ENCODE results near the gene TNS3. TPM values are rescaled to one million over a fixed set of nuclear protein-coding genes. Genes with fewer than 3 reads are reported as not detected.

The TNS3 gene
- total and polyA plus RNA-seq, 2 of the 13 experiments (the other 11 are each of a cell fraction or from before 2014, with no cell fraction given), result 52.9 to 55.7 TPM

GRCh38 chr7:47422611-47423010, 159.3 kb downstream of the TNS3 start:
- FAIRE-seq (no peak), DNase-seq (ENCODE audit: low spot score) (no peak), ATAC-seq (no peak)
- no peaks in the 10 kb centered on the region for H3K27me3 ChIP-seq (ENCODE audit: control insufficient read depth in 1 of 2, insufficient read depth in 2 of 2, low read length in 2 of 2)
- H3K9me3 ChIP-seq (ENCODE audit: low read length), result no peaks in the 10 kb centered on the region
- TF ChIP-seq ZNF577 (CRISPR knock-in tag; IDR thresholded peaks at IDR 0.05; ENCODE audit: borderline replicate concordance, low read depth), result no peak
- TF ChIP-seq ZNF513 (CRISPR knock-in tag; conservative IDR thresholded peaks at IDR 0.05), result no peak
- no peak for TF ChIP-seq MTF2 (CRISPR knock-in tag; IDR thresholded peaks at IDR 0.05; ENCODE audit: borderline replicate concordance)
- TF ChIP-seq ZNF792 (CRISPR knock-in tag; IDR thresholded peaks at IDR 0.05), result no peak
- no peak for TF ChIP-seq RFX3 (CRISPR knock-in tag; IDR thresholded peaks at IDR 0.05)
- TF ChIP-seq SKIL (CRISPR knock-in tag; IDR thresholded peaks at IDR 0.05; ENCODE audit: borderline replicate concordance), result no peak
- no peak for TF ChIP-seq ZFP41 (CRISPR knock-in tag; IDR thresholded peaks at IDR 0.05; ENCODE audit: borderline replicate concordance)
- no peak for TF ChIP-seq SRSF1 (optimal IDR thresholded peaks at IDR 0.05; ENCODE audit: low read depth, low read length)
- no peak for TF ChIP-seq ZNF124 (CRISPR knock-in tag; IDR thresholded peaks at IDR 0.05)
- POLR2A ChIA-PET, result no interaction called here
- intact Hi-C loops (cut with micrococcal nuclease; ENCODE audit: unreplicated experiment), result no loop called here
- peaks cover 4% of the 10 kb centered on the region; the same call in 1 of the 2 replicates for H4K20me1 ChIP-seq (ENCODE audit: insufficient read depth, low read length)
- in situ Hi-C loops (cut with HindIII; ENCODE audit: extremely low pct_ligation_motif_present, low pct_unique_long_range_greater_than_20kb), result no loop called here
- no peak overlapping the region for H3K4me2 ChIP-seq (ENCODE audit: low read depth, low read length)
- 97% methylated on average over 3 of the region's 3 CpGs for whole genome bisulfite sequencing (ENCODE audit: low lambda C conversion rate)
- H3K36me3 ChIP-seq (replicated peaks in 1 of 2; ENCODE audit: control insufficient read depth in 1 of 2, insufficient read depth in 2 of 2, low read length in 2 of 2), result peaks cover 38 to 89% of the 10 kb centered on the region in 2 experiments
- peaks cover 18% of the 10 kb centered on the region for H3K4me1 ChIP-seq (ENCODE audit: insufficient read depth, low read length)
- H3K79me2 ChIP-seq (ENCODE audit: insufficient read depth, low read length), result no peaks in the 10 kb centered on the region
- CTCF ChIA-PET (ENCODE audit: low intra/inter-chr PET ratio, low total read pairs), result no interaction called here
- no peak overlapping the region for H3K4me3 ChIP-seq (replicated peaks in 1 of 3; ENCODE audit: insufficient read depth in 1 of 3, low read depth in 2 of 3, low read length in 3 of 3)
- H3K27ac ChIP-seq (ENCODE audit: extremely low read length, insufficient read depth, low read length), result no peak overlapping the region
- H2AFZ ChIP-seq (ENCODE audit: low read length), result no peak overlapping the region
- no TSS peak for BruUV-seq (replicated peaks)
- H3K9ac ChIP-seq (ENCODE audit: insufficient read depth, low read depth, low read length), result no peak overlapping the region

Data from HepG2 (cell line).